Rectal smooth muscle tissue (tissue), 1 donor: ENCODE results near the gene C5orf58.

Source experiments
- H3K27ac ChIP-seq: one replicate; pipeline ENCODE4 v1.7.0; 2013; ENCODE audit warnings: low read depth, low read length, inconsistent platforms
- H3K27me3 ChIP-seq: one replicate; pipeline ENCODE4 v1.7.0; 2013; ENCODE audit warnings: low read length; ENCODE audit not compliant: control insufficient read depth, insufficient read depth
- H3K36me3 ChIP-seq: one replicate; pipeline ENCODE4 v1.7.0; 2013; ENCODE audit warnings: low read length; ENCODE audit not compliant: control insufficient read depth, insufficient read depth
- H3K4me1 ChIP-seq: one replicate; pipeline ENCODE4 v1.7.0; 2013; ENCODE audit warnings: low read length; ENCODE audit not compliant: control insufficient read depth, insufficient read depth
- H3K4me3 ChIP-seq: one replicate; pipeline ENCODE4 v1.7.0; 2013; ENCODE audit warnings: low read length
- H3K9ac ChIP-seq: one replicate; pipeline ENCODE4 v1.7.0; 2013; ENCODE audit warnings: low read length

The C5orf58 gene

GRCh38 chr5:170293273-170293672, 60.5 kb downstream of the C5orf58 start:
- Histone ChIP-seq H3K27ac (no peak overlapping the region), H3K9ac (no peak overlapping the region), H3K4me1 (no peaks in the 10 kb centered on the region), H3K36me3 (no peaks in the 10 kb centered on the region), H3K4me3 (no peak overlapping the region), H3K27me3 (no peaks in the 10 kb centered on the region)

GRCh38 chr5:170294057-170294456, 61.3 kb downstream of the C5orf58 start:
- H3K4me1 ChIP-seq: no peaks in the 10 kb centered on the region
- no peaks in the 10 kb centered on the region for H3K36me3 ChIP-seq
- no peak overlapping the region for H3K4me3 ChIP-seq
- H3K27ac ChIP-seq: no peak overlapping the region
- H3K9ac ChIP-seq: no peak overlapping the region
- H3K27me3 ChIP-seq: no peaks in the 10 kb centered on the region

GRCh38 chr5:170294556-170294955, 61.8 kb downstream of the C5orf58 start:
- H3K36me3 ChIP-seq: no peaks in the 10 kb centered on the region
- H3K4me3 ChIP-seq: no peak overlapping the region
- H3K4me1 ChIP-seq: no peaks in the 10 kb centered on the region
- no peak overlapping the region for H3K9ac ChIP-seq
- H3K27ac ChIP-seq: no peak overlapping the region
- no peaks in the 10 kb centered on the region for H3K27me3 ChIP-seq
